T follicular helper cell (primary cell): ENCODE data around the gene ATF6.
"Not testable (repeated sequence)": the region's sequence is repeated elsewhere in the genome, so short reads cannot be mapped to it uniquely, and the experiment has no call there.

ENCODE experiments used
- DNase-seq: peaks from one replicate; pipeline ENCODE4 v3.0.0-alpha.2; 2020; ENCODE audit warnings: low read depth

Gene ATF6

DNA sequence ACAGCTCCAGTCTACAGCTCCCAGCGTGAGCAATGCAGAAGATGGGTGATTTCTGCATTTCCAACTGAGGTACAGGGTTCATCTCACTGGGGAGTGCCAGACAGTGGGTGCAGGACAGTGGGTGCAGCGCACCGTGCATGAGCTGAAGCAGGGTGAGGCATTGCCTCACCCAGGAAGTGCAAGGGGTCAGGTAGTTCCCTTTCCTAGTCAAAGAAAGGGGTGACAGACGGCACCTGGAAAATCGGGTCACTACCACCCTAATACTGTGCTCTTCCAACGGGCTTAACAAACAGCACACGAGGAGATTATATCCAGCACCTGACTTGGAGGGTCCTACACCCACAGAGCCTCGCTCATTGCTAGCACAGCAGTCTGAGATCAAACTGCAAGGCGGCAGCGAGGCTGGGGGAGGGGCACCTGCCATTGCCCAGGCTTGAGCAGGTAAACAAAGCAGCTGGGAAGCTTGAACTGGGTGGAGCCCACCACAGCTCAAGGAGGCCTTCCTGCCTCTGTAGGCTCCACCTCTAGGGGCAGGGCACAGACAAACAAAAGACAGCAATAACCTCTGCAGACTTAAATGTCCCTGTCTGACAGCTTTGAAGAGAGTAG, 66.3 kb downstream of the ATF6 start:
- not testable (repeated sequence) for DNase-seq

DNA sequence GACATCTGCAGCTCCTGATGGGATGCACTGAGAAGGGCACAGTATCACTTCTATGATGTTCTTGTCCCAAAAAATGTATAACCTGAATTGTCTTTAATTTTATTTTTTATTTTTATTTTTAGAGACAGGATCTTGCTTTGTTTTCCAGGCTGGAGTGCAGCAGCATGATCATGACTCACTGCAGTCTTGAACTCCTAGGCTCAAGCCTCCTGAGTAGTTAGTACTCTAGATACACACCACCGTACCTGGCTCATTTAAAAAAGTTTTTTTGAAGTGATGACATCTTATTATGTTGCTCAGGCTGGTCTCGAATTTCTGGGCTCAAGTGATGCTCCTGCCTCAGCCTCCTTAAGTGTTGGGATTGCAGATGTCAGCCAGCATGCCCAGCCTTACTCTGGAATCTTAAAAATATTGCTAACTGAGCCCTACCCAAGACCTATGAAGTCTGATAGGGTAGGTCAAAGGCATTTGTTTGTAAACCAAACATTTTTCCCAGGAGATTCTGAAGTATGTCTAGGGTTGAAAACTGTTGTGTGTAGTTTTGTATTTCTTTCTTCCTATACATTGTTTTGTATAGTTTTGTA, 68.9 kb downstream of the ATF6 start:
- DNase-seq: no peak

DNA sequence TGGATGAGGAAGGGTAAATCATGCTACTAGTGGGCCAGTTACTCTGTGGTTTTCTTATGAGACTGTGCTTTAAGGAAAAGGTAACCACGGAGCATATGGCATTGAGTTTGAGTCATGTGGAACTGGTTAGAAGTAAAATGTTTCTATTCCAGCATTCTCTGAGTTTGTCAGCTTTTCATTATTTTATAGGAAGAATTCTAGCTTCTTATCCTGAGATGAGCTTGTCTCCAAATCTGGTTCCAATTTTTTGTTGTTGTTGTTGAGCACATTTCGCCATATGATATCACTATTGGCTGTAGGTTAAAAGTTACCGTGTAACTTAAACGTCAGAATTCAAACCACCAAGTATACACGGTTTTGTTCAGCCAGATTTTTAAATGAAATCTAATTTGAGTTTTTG, 69.9 kb downstream of the ATF6 start:
- no peak for DNase-seq

DNA sequence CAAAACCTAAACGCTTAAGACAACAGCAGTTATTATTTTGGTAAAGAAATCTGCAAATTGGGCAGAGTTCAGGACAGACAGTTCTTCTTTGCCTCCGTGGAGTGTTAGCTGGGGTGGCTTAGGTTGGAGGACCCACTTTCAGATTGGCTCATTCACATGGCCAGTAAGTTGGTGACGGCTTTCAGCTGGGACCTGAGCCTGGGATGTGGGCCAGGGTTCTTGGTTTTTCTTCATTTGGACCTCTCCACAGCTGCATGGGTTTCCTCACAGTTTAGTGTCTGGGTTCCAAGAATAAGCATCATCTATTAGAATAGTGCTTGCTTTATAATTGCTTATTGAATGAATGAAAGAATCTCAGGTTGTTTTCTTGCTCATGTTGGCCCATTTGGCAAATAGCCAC, 72.2 kb downstream of the ATF6 start:
- no peak for DNase-seq

DNA sequence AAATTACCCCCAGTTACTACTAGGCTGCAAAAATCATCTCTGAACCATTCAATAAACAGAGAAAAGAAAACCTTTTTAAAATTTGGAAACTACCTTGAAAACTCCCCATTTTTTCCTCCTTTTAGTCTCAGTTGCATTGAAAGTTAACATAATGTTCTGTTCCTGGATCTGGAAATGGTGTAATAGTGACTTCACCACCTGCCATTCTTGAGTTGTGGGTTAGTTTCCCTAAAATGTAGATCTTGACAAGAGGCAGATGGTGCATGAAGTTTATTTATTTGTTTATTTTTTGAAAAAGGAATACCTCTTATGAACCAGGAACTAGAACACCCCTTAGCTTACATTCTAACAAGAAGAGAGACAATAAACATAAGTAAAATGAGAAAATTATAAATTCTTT, 72.8 kb downstream of the ATF6 start:
- DNase-seq: no peak

DNA sequence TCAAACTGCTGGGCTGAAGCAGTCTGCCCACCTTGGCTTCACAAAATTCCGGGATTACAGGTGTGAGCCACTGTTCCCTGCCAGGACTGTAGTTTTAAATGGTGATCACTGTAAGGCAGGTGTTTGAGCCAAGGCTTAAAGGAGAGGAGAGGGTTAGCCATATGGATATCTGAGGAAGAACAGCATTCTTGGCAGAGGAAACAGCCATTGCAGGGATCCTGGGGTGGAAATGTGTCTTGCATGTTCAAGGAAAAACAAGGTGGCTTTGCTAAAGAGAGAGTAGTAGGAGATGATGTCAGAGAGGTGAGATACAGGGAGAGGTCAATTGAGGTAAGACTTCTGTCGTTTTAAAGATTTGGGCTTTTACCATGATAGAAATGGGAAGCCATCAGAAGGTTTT, 73.5 kb downstream of the ATF6 start:
- no peak for DNase-seq

DNA sequence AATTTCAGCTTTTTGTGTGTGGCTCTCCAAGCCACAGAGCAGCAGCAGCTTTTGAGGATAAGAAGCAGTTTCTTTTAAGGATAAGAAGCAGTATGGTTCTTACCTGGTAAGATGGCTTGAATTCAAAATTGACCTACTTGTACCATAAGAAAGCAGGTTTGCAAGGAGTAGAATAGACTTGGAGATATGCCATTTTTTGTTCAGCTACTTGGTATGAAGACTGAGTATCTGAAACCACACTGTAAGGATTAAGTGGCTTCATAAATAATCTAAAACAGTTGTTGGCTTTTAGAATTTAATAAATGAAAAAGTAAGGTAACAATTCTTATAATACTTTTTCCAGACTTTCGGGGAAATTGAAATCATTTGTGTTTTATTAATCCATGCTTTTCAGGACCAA, 74.2 kb downstream of the ATF6 start:
- no peak for DNase-seq

DNA sequence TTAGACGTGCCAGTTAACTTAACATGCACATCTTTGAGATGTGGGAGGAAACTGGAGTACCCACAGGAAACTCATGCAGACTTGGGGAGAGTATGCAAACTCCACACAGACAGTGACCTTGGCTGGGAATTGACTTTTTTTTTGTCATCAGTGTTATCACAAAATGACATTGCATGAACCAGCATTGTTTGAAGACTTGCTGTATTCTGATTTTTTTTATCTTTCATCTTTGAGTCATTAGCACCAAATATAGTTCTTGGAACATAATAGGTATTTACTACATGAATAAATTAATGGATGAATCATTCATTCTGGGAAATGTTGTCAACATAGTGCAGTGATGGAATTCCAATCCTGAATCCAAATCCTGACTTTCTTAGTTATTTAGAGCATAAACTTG, 77.0 kb downstream of the ATF6 start:
- no peak for DNase-seq

DNA sequence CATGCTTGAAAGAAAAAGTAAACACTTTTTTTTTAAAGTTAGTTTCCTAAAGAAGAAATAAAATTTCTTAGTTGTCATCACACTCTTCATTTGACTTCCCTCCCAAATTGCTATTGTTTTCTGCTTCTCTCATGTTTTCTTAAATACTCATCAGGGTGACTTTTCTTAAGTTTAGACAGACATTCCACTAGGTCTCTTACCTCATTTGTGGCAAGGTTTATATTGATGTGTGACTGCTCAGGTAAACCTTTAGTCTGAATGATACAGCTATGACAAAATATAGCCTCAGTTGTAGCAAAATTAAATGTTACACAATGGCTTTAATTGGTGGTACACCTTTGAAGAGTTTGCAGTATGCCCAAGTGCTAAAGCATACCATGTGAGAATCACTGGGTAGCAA, 78.6 kb downstream of the ATF6 start:
- DNase-seq: no peak

DNA sequence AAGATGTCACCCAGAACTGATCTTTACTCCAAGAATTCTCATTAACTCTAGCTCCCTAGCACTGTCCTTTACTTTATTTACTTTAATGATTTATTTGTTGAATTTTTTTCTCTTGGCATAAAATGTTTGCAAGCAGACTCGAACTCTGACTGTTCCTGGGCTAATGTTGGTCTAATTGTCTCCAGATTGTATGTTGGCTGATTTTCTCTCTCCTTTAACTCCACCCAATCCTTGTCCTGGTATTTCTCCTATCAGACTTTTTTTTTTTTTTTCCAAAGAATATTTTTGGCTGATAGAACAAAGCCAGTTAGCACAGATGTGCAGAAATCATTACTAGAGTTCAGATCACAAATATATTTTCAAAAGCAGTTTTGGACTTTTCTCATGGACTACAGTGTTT, 82.6 kb downstream of the ATF6 start:
- DNase-seq: no peak

DNA sequence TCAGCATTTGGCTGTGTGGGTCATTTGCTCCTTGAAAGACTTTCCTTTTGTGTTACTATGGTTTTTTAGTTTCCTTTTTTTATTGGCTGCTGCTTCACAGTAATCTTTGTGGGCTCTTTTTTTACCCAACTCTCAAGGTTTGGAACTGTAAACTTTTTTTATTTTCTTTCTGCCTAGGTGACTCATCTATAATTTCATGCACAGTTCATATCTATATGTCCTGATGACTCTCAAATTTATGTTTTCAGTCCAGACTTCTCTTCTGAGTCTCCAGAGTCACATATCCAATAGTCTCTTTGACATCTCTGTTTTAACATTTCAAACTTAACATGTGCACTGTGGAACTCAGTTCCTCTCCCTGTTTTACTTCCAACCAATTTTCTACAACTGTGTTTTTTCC, 83.4 kb downstream of the ATF6 start:
- DNase-seq: no peak

DNA sequence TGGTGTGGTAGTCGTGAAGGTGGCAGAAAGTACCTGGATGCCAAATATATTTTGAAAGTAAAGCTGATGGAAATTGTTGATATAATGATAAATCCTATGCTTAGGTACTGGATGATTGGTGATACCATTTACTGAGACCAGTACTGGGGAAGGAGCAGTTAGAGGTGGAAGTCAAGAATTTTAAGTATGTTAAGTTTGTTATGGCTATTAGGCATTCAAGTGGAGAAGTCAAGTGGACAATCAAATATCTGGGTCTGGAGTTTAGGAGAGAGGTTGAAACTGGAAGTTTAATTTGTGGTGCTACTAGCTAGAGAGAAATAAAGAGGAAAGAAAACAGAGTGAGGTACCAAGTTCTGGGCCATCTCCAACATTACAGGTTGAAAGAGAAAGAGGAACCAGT, 89.1 kb downstream of the ATF6 start:
- no peak for DNase-seq

DNA sequence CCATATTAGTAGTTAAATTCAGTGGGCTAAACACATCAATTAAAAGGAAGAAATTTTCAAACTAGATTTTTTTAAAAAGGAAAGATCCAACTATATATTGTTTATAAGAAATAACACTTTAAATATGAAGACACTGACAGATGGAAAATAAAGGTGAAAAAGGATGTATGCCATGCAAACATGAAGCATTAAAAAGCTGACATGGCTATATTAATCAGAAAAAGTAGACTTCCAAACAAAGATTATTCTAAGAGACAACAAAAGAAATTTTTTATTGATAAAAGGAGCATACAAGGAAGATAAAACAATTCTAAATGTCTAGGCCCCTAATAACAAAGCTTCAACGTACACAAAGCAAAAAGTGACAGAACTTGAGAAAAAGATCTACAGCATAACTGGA, 92.2 kb downstream of the ATF6 start:
- no peak for DNase-seq

DNA sequence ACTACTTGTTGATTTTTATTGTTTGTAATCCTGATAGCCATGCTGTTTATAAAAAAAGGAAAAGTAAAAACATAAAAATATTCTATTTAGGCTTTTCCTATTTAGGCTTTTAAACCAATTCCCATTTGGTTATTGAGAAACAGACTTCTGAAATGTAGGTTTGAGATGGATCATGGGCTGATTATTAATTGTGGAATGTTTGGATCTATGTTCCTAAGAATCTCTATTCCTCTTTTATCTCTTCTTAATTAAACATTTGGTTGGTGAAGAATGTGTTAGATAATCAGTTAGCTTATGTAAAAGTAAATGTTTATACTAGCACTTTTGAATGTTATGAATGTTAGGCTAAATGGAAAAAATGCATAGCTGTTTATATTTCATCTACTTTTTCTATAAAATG, 97.4 kb downstream of the ATF6 start:
- no peak for DNase-seq

DNA sequence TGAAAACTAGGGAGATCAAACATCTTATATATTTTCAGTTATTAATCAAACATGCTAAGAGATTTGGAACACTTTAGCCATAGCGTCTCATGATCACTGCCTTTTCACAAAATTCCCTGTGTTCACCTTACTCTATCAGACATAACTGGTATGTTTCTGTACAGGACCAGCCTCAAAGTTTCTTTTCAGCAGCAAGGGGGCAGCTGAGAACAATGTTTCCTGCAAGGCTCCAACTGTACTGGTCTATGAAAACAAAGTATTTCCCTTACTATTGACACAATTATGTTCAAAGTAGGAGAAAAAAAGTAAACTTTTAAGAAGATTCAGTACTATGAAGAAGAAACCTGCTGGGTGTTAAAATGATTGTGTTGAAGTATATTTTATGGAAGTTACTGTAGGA, 98.5 kb downstream of the ATF6 start:
- no peak for DNase-seq

DNA sequence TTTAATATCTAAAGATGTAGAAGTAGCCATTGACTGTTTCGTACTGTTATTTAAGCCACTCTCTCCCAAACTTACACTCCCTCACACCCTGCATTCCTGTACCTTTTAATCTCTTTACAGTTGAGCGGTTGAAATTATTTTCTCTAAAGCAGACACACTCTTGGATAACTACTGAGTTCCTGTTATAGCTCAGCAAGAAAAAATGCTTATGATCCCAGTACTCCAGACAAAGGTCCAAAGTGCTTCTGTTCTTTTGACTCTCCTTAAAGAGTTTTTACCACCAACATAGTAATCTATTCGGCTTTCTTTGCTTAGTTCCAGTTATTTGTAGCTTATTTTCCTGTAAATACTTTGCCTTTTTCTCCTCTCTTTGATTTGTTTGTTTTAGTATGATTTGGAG, 100.1 kb downstream of the ATF6 start:
- DNase-seq: no peak

DNA sequence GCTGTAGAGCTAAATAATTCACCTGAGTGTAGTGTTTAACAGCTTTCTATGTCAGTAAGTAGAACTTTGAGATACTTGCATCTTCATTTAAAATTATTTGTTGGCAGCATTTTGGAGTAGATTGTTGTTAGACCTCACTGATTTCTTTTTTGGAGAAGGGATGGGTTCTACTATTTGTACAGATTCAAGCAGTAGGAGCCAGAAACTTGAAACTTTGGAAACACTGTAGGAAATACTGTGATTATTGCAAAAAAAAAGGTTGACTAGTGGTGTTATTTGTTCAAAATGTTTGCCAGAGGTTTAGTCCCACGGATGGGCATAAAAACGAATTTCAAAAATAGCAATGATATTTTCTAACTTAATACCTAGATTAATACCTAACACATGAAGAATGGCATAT, 102.7 kb downstream of the ATF6 start:
- no peak for DNase-seq

DNA sequence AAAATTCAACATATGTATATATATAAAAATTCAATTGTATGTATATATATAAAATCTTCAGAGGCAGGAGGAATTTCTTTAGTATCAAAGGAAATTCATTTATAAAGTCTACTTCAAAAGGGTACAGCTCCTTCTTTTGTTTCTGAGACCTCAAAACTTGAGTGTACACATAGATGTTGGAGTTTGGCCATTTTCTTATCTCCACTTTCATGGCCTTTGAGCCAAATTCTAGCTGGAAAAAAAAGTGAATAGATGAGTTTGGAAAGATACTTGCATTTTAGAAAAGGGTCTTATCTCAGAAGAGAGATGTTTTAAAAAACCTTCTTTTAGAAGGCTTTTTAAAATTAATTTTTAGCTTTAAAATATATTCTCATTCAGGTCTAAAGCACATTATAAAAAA, 103.2 kb downstream of the ATF6 start:
- no peak for DNase-seq

DNA sequence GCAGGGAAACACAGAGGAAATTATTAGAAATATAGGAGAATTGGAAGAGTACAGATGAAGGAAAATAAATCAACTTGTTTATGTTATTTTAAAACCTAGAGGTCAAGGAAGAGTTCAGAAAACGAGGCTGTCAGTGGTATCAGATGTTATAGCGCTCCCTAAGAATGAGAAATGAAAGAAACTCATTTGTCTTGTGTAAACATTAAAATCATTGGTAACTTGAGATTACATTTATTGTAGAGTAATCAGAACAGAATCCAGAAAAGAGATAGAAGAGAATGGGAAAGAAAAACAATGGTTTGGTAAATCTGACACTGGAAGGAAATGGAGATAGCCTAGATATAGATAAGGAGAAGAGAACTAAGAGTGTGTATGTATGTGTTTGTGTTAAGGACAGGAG, 106.4 kb downstream of the ATF6 start:
- no peak for DNase-seq

DNA sequence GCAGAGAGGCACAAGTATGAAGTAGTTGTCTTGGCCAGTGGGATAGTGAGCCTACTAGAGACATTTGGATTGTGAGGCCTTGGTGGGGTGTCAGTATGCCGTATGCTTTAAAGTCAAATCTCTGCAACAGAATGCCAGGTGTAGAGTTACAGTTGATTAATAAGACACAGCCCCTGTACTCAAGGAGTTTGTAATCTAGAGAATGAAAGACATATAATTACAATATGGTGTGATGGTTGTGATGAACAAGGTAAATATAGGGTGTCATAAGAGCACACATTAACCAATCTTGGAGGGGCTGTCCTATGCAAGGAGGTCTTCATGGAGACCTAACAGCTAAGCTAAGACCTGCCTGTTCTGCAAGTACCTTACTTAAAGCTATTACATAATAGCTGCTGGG, 113.1 kb downstream of the ATF6 start:
- no peak for DNase-seq

DNA sequence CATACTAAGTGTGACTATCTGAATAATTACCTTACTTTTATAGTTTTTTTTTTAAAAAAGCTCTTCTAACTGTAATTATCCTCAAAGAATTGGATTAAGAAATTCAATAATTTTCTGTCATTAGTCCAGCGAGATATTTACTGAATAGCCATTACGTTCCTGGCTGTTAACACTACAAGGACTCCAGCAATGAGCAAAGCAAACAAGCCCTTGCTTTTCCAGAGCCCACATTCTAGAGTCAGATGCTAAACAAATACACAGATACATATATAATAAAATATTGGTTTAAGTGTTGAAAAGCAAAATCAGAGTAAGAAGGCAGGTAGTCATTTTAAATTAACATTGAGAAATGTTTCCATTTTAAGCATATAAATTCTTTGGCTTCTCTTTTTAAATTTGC, 118.4 kb downstream of the ATF6 start:
- DNase-seq: no peak

DNA sequence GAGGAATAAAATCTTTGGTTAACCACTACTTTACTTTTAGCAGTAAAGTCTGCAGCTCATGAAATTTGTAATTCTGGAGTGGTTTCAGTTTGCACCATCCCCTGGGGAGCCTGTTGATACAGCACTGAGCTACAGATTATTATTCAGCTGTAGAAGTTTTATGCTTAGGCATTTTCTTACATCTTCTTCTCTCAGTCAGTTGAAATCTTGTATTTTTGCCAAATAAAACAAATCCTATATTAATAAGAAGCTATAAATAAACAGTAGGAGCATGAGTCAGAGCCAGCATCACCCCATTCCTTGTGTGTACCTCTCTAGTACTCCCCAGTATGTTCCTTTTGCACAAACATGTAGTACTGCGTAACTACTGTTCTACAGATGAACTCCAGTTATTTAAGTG, 118.9 kb downstream of the ATF6 start:
- DNase-seq: no peak

DNA sequence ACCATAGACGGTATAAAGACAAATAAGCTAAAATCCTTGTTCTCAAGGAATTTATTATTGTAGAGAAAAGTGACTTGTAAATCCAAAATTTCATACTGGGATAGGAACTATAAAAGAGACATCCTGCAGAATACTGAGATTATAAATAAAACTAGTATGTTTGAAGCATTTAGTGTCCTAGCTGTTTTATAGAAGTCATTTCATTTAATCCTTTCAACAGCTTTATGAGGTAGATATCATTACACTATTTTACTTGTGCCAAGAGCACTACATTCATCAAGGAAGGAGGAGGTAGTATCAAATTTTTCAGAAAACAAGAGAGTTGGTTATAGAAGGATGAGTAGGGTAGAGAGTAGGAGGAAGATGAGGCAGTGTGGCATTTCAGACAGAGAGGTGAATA, 119.6 kb downstream of the ATF6 start:
- no peak for DNase-seq

DNA sequence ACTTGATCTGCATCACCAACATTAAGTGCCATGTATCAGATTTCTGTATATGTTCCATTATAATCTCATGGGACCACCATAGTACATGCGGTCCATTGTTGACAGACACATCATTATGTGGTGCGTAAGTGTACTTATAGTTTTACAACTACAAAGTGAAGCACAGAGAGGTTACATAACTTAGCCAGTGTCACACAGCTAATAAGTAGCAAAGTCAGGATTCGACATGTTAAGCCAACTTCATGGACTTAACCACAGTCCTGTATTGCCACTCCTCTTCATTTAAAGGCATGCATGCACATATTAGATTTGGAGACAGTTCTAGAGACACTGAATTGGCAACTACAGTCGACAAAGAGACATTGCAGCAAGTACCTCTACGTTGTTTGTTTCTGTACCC, 120.5 kb downstream of the ATF6 start:
- DNase-seq: no peak
